Measurements from ENCODE around the gene ZNF93. TPM values are rescaled to one million over a fixed set of nuclear protein-coding genes. Genes with fewer than 3 reads are reported as not detected.
"Not testable (repeated sequence)": the region's sequence is repeated elsewhere in the genome, so short reads cannot be mapped to it uniquely, and the experiment has no call there.

The ZNF93 gene
- total and polyA plus RNA-seq, 2 of the 8 experiments (the other 6 are each of a cell fraction or from before 2014, with no cell fraction given), result 40.8 to 61.8 TPM

- WGBS, 2 experiments (ENCODE audit: extremely low coverage in 1 of 2, insufficient coverage in 1 of 2, insufficient read length in 1 of 2, insufficient replicate concordance in 2 of 2, low coverage in 1 of 2, low lambda C conversion rate in 2 of 2, missing lambda C conversion rate in 1 of 2), result 95% methylated on average over 3 of the region's 3 CpGs; no CpG with 5 or more reads in 1 of the 2 experiments
- H3K14ac ChIP-seq (ENCODE audit: insufficient read length); H3K27me3 ChIP-seq (replicated peaks in 1 of 4; ENCODE audit: control insufficient read depth in 3 of 4, extremely low read depth in 1 of 4, insufficient read depth in 3 of 4, low read length in 3 of 4); H3K4me1 ChIP-seq (replicated peaks in 1 of 4; ENCODE audit: control insufficient read depth in 3 of 4, insufficient read depth in 4 of 4, low read length in 3 of 4); H2BK5ac ChIP-seq (ENCODE audit: low read depth, low read length); H3K4me2 ChIP-seq (ENCODE audit: insufficient read depth in 1 of 2, low read depth in 2 of 2, low read length in 2 of 2); H2BK20ac ChIP-seq (ENCODE audit: low read length); H3K23me2 ChIP-seq (ENCODE audit: low read depth, low read length); H2BK15ac ChIP-seq (ENCODE audit: low read length); H2BK120ac ChIP-seq (replicated peaks; ENCODE audit: low read depth, low read length); H4K20me1 ChIP-seq (replicated peaks in 1 of 2; ENCODE audit: control insufficient read depth in 1 of 2, insufficient read depth in 2 of 2, low read length in 2 of 2); H4K8ac ChIP-seq (ENCODE audit: extremely low read depth, insufficient read depth, low read length); H3K18ac ChIP-seq (ENCODE audit: extremely low read depth, low read length); H2BK12ac ChIP-seq (ENCODE audit: low read depth, low read length); H4K91ac ChIP-seq (replicated peaks; ENCODE audit: insufficient read length, low read length); H2AFZ ChIP-seq (ENCODE audit: low read length); H4K5ac ChIP-seq (ENCODE audit: insufficient read length, low read depth, low read length); DNase-seq (ENCODE audit: low read depth in 1 of 2, low spot score in 2 of 2); H3K4ac ChIP-seq (replicated peaks; ENCODE audit: insufficient read length, low read depth, low read length); H3K27ac ChIP-seq (ENCODE audit: low read depth, low read length); CTCF ChIA-PET (ENCODE audit: partially characterized antibody); H3K79me2 ChIP-seq (ENCODE audit: control insufficient read depth in 1 of 2, insufficient read depth in 2 of 2, low read length in 2 of 2); H2AK5ac ChIP-seq (ENCODE audit: low read depth, low read length); H3K9ac ChIP-seq (replicated peaks in 1 of 4; ENCODE audit: extremely low read depth in 1 of 4, low read depth in 3 of 4, low read length in 3 of 4); H3K23ac ChIP-seq (ENCODE audit: insufficient read length); H3K56ac ChIP-seq (replicated peaks; ENCODE audit: insufficient read length, low read depth, low read length); H3K79me1 ChIP-seq (ENCODE audit: low read depth, low read length): not testable (repeated sequence)
- FAIRE-seq, result peak; percentile 71
- TF ChIP-seq ZNF274 (IDR thresholded peaks at IDR 0.05; ENCODE audit: borderline replicate concordance, extremely low read depth, low read length), result peak; percentile 93
- H3K4me3 ChIP-seq (ENCODE audit: extremely low read depth in 1 of 4, insufficient read depth in 2 of 4, low read depth in 3 of 4, low read length in 4 of 4), result peak overlapping the region in 1 of 4 experiments; percentile 34; a peak in 1 of 8 replicates
- peaks cover 6 to 65% (median 40%) of the 10 kb centered on the region in 4 experiments; a peak in 7 of 8 replicates for H3K36me3 ChIP-seq (ENCODE audit: control insufficient read depth in 2 of 4, insufficient read depth in 4 of 4, low read length in 3 of 4)
- H3K9me3 ChIP-seq (ENCODE audit: insufficient read depth in 2 of 2, low read depth in 1 of 2, low read length in 1 of 2), result peaks cover 63 to 64% of the 10 kb centered on the region in 2 experiments
- POLR2A ChIA-PET (ENCODE audit: partially characterized antibody), result interaction anchor here (0.9 kb wide), 1 partner anchor 112 kb away, joined by 3 read pairs; no protein-coding TSS in a partner anchor
Measured at GRCh38 chr19:19933432-19934314, 32.9 kb downstream of the ZNF93 start.

Measured in H1 (cell line).